HTR-8/SVneo (cell line): ENCODE data around the gene ESYT1.

Experiments
- DNase-seq: peaks from one replicate; pipeline ENCODE4 v3.0.0; 2011; ENCODE audit warnings: low spot score, mixed read lengths; ENCODE audit not compliant: insufficient read length
- FAIRE-seq: peaks from 2 replicates; lab custom pipeline; 2011; peaks lifted over from hg19 to GRCh38; lab: Jason Lieb, UNC

ESYT1 gene

DNA sequence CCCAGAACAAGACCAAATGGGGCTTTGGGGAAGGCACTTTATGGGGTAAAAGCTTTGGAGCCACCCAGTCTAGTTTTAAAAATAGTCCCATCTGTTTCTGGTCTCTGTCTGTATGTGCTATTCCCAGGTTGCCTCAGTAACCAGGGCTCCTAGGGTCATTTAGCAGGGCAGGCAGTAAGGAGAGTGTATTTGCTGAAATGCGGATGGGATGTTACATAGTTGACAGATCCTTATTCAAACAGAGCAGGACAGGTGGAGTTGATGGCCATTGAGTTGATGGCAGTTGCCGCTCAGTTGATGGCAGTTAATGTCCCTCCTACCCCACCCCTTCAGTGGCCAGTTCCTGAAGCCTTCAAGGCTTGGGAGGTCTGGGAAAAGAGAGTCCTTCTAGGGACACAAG, 5.4 kb upstream of the ESYT1 start:
- no peak for DNase-seq
- FAIRE-seq: no peak

DNA sequence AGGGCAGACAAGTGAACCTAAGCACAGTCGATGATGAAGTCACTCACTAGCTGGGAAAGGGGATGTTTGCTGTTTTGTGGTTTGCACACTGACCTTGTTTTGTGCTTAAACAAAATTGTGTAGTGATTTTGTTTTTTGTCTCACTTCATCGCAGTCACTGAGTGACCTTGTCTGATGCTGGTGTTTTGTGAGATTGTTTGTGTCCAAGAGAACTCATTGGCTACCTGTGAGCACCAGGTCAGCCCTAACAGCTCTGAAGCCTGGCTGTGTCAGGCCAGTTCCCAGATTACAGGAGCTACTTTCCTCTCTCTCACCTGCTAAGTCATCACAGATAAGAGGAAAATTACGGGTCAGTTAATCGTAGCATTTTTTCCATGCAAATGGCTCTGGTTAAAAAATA, 3.9 kb upstream of the ESYT1 start:
- DNase-seq: no peak
- FAIRE-seq: no peak

DNA sequence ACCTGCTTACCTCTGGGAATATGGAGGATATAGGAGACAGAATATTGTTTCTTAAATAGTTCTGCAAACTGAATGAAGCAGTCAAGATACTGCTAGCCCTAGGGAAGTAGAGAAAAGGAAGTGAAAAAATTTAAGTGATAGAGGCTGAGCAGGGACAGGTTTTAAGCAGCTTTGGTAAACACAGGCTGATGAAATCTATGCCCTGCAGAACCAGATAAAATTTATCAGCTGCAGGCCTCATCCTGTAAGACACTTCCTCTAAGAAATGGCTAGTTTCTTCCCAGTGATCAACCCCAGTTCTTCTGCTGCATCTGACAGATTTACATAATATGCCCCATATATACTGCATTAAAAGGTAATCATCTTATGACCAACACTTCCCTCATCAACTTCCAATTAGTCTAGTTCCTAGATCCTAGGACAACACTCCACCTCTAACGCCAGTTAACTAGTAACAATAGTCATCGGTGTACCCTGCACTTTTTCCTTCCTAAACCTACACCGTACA, 1.3 kb upstream of the ESYT1 start:
- no peak for DNase-seq
- FAIRE-seq: no peak

DNA sequence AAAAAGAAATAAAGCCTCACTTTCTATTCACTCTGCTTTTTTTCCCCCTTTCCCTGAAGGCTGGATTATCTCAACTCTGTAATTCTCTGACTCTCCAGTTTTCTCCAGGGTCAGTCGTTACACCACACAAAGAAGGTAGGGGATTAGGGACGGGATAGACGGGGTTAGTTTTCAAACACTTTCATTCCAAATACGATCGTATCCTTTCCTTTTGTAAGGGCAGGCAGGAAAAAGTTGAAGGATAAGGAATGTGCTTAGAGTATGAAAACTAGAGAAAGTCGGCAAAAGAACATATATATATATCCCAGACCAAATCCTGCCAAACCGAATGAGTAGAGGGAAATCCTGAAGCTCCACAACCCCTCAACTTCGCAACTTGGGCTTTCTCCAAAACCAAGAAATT, 581 bp upstream of the ESYT1 start:
- DNase-seq: no peak
- no peak for FAIRE-seq

DNA sequence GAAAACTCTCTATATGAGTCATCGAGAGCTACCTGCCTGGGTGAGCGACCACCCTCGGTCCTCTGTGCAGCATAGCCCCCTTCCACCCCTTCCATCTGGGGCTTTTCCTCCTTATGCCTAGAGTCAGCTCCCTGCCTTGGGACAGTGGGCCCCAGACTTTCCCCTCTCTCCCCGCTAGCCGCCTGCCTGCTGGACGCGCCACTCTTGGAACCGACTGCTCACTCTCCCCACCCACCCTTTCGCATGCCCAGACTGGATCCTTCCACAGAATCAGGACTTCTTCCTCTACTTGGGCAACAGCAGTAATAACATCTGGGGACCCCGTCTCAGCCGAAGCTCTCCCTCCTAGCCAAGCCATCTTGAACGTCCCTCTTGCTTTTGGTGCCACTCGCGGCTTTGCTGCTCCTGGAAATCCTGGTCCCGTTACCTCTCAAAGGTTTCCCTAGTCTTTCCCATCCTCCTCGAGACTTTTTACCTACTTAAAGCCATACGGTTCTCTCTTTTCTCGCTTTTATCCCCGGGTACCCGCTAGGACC, 671 bp downstream of the ESYT1 start:
- DNase-seq (no peak), FAIRE-seq (no peak)

DNA sequence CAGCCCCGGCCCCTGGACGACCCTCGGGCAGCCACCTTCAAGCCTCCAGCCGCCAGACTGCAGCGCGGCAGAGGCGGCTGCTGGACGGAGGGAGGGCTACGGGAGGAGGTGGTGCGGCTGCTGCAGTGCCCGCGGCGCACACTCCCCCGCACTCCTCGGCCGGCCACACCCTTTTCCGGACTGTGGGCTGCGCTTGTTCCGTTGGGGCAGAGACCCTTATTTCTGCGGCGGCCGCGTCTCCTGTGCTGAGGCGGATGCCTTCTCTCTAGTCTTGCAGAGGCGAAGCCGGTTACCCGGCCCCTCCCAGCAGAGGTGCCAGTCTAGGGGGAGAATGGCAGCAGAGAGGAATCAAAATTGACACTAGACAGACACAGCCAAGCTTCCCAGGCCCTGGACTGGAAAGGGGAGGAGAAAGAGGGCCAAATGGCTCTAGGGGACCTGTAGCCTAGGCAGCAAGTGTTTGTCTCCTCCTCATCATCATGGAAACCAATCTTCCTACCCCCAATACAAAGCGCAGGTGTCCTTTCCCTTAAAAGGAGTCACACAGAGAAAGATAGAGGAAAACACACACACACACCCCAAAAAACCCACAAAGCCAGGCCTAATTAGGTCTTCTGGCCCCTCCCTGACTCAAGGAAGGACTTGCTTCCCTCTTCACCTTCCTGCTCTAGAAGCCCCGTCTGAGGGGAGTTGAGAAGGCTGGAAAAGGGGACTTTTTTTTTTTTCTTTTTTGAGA, 1.3 kb downstream of the ESYT1 start:
- FAIRE-seq (no peak), DNase-seq (peak; percentile 39)

DNA sequence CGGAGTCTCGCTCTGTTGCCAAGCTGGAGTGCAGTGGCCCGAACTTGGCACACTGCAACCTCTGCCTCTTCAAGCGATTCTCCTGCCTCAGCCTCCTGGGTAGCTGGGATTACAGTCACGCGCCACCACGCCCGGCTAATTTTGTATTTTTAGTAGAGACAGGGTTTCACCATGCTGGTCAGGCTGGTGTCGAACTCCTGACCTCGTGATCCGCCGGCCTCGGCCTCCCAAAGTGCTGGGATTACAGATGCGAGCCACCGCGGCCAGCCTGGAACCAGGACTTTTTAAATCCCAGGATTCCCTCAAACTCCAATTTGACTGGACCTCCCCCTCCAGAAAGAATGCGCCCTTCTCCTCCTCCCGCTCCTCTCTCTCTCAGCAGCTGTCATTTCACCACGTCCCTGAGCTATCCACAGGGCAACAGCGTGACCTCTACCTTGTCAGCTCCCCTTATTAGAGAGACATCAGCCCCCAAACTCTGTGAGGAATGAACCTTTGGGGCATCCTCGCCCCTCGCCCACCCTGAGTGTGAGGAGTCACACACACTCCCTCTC, 2.0 kb downstream of the ESYT1 start:
- DNase-seq (no peak), FAIRE-seq (no peak)

DNA sequence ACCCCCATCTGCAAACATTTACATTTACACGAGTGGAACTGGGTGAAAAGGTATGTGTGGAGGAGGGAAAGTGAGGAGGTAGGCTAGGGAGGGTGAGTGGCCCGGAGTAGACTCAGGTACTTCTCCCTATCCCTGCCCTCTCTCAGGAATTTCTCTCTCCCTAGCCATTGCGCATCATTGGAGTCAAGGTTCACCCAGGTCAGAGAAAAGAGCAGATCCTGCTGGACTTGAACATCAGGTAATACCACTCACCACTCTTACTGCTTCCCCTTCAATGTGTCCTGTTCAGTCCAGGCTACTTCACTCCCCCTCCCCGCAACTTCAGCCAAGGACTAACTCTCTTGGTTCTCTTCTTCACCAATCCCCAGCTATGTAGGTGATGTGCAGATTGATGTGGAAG, 2.8 kb downstream of the ESYT1 start:
- FAIRE-seq: no peak
- no peak for DNase-seq

DNA sequence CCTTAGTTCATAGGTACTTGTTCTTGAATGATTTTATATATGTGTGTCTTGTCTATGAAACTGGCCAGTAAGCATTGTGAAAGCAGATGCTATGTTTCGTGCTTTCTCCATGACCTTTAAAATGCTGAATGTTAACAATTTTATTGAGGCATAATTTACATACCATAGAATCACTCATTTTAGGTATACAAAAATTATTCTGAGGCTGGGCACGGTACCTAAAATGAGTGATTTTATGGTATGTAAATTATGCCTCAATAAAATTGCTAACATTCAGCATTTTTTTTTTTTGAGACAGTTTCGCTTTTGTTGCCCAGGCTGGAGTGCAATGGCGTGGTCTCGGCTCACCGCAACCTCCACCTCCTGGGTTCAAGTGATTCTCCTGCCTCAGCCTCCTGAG, 6.8 kb downstream of the ESYT1 start:
- no peak for FAIRE-seq
- no peak for DNase-seq

DNA sequence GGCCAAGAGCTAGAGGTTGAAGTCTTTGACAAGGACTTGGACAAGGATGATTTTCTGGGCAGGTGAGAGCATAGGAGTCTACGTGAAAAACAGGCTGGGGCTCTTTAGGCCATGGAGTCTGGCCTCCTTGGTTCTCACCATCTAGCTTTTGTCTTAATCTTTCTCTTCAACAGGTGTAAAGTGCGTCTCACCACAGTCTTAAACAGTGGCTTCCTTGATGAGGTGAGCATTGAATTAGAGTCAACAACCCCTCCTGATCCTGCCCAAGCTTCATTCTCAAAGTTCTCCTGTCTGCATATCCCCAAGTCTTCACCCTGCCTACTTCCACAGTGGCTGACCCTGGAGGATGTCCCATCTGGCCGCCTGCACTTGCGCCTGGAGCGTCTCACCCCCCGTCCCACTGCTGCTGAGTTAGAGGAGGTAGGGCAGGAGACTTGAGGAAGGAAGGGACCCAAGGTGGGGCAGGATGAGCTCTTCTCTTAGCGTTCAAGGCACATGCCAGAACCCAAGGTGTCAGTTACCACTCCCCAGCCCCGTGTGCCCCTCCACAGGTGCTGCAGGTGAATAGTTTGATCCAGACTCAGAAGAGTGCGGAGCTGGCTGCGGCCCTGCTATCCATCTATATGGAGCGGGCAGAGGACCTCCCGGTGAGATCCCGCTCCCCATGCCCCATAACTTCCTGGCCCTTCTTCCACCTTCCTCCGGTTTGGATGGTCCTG, 9.9 kb downstream of the ESYT1 start:
- no peak for FAIRE-seq
- no peak for DNase-seq

DNA sequence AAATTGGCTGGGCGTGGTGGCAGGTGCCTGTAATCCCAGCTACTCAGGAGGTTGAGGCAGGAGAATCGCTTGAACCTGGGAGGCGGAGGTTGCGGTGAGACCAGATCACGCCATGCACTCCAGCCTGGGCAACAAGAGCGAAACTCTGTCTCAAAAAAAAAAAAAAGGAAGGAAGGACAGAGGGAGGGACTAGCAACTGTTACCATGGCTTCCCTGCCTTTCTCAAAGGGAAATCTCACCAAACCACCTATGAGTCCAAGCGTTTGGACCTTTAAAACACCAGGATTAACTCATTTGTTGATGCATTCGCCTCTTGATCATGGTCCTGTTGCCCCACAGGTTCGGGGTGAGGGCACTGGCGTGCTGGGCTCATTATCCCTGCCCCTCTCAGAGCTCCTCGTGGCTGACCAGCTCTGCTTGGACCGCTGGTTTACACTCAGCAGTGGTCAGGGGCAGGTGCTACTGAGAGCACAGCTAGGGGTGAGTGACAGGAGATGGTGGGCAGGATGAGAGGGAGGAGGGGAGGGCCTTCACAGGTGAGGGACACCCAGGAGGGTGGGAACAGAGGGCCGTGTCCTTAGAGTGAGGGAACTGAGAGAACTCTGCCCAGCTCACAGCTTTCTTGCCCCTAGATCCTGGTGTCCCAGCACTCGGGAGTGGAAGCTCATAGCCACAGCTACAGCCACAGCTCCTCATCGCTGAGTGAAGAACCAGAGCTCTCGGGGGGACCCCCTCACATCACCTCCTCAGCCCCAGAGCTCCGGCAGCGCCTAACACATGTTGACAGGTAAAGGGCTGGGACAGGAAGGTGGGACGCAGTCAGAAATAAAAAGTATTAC, 14.1 kb downstream of the ESYT1 start:
- FAIRE-seq: no peak

DNA sequence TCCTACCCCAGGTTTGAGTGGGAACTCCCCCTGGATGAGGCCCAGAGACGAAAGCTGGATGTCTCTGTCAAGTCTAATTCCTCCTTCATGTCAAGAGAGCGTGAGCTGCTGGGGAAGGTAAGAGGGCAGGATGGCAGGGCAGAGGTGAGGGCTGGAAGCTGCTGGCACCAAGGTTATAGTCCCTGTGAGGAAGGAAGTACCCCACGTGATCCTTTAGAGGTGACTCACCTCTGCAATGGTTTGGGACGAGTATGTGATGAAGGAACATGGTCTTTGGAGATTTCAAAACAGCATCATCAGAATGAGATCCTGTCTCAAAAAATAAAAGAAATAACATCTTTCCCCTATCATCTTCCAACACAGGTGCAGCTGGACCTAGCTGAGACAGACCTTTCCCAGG, 15.2 kb downstream of the ESYT1 start:
- FAIRE-seq: no peak
- DNase-seq: no peak

More for the DNA sequence above, 14.1 kb downstream of the ESYT1 start:
- DNase-seq: no peak

DNA sequence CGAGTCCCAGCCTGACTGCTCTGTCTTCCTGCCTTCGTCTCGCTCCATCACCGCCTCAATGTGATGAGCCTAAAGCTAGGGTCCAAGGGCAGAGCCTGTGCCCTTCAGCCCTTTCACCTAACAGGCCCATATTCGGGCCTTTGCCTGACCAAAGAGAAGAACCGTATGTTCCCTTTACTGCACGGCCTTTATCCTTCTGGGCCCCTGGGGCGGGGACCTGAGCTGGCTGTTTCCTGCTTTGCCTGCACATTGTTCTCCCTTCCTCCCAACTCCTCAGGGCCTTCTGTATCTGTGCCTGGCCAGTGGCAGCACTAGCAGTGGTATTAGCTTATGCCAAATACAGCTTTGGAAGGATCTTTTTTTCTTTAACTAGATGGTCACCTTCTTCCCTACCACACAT, 15.8 kb downstream of the ESYT1 start:
- DNase-seq: no peak
- FAIRE-seq: no peak

DNA sequence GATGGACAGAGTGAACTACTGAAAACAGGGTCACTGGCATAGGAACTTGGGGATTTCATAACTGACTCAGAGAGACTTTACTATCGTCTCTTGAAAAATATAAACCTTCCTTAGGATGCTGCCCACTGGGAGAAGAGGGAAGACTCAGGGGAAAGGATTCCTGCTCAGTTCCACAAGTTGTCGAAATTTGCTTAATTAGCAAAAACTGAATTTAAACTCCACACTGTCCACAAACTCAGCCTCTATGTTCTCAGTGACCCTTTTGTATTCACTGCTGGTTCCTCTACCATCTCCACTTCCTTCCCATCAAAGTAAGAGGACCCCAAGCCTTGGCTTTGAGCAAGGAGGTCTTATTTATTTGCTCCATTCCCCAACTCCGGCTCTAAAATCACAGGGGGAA, 17.1 kb downstream of the ESYT1 start:
- DNase-seq (no peak), FAIRE-seq (no peak)

DNA sequence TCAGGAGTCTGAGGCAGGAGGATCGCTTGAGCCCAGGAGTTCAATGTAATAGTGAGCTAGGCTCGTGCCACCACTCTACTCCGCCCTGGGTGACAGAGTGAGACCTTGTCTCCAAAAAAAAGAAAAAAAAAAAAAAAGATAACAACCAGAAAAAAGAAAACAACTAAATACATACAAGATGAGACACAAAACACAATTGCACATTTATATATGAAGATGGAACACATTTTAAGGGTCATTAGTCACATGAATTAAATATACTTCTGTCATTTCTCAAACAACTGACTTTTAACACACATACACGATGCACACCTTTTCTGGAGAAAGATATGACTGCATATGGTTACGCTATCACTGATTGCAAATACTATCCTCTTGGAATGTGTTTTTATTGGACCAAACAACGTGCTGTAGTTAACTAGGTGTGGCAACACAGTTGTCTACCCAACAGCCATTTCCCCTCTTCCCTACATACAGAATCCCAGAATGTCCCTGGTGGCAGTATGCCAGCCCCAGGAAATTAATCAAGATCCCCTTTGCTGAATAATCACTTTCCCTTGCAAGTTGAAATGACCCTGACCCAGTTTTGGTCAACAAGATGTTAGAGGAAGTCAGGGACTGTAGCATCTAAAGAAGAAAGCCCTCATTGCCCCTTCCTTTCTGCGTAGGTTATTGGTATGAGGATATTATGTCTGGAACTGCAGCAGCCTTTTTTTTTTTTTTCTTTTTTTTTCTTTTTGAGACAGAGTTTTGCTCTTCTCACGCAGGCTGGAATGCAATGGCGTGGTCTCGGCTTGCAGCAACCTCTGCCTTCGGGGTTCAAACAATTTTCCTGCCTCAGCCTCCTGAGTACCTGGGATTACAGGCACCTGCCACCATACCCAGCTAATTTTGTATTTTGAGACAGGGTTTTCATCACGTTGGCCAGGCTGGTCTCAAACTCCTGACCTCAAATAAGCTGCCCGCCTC, 18.7 kb downstream of the ESYT1 start:
- DNase-seq (no peak), FAIRE-seq (no peak)

DNA sequence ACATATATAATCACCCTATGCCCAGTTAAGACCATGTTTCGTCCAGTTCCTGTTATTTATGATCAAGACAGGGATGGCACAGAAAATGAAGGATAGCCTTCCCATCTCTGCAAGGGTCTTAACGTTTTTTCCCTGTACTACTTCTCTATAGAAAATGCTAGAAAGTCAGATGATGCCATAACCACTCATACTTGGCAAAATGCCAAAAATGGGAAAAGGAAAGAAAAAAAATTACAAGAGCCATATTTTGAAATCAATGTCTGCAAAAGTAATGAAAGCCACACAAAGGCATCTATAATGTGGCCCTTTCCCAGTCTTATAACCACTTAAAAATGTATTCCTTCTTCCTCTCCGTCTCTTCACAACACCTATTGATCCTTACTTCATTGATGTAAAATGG, 22.5 kb downstream of the ESYT1 start:
- no peak for FAIRE-seq
- DNase-seq: no peak

DNA sequence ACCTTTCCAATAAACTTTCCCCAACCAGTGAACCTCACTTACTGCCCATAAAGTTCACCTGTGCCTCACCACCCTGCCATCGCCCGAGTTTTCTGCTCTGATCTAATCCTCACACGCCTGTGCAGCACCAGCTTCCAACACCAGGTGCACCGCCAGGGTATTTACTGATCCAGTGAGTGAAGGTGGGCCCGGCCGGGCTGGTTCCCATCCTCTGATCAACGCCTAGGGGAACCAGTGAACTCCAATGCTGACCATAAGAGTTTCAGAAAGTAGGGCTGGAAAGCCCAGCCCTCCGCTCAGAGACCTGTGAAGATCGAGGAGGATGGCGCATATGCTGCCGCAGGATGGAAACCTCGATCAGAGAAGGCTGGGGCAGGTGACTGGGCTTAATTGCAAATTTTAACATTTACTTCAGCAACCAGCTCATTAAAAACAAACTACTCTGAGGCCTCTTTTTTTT, 23.6 kb downstream of the ESYT1 start:
- FAIRE-seq (no peak), DNase-seq (no peak)

DNA sequence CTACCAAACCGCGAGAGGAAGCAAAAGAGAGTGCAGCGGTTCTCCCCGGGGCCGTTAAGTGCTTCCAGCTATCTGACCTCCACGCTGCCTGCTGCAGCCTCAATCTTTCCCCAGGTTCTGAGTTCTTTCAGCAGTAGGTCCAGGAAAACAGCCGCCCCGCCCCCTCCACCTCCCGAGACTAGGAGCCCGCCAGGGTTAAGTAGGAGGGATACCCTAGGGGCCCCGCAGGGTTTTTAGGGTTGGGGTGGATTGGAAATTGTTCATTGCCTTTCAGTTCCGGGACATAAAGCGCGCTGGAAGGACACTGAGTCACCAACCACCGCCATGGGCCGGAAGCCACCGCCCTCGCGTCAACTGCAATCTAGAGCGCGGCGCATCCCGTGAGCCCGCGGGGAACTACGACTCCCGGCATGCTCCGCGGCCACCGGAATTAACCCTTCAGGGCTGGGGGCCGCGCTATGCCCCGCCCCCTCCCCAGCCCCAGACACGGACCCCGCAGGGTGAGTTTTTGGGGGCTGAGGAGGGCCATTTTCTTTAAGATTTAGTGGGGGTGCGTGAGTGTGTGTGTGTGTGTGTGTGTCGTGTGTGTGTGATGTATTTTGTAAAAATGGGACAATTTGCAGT, 24.2 kb downstream of the ESYT1 start, which contains the start of gene MYL6B:
MYL6B (plus strand) TSS at position 456 of the 624 bp plus-strand sequence. CDS start 1,332 bp downstream, outside the sequence.
- DNase-seq (peak; percentile 87), FAIRE-seq (peak; percentile 88)
